Midbrain (tissue), 1 donor: ENCODE measurements around the gene MARCHF3.
"Not testable (repeated sequence)": the region's sequence is repeated elsewhere in the genome, so short reads cannot be mapped to it uniquely, and the experiment has no call there.

Experiments
- DNase-seq: peaks from one replicate; lab custom pipeline; 2025; lab: John Stamatoyannopoulos, UW

Gene MARCHF3

GRCh38 chr5:127012916-127013315, 17.4 kb downstream of the MARCHF3 start:
- DNase-seq: no peak

- DNase-seq: no peak
These were observed 18.3 kb downstream of the MARCHF3 start for GRCh38 chr5:127011961-127012644.

- no peak for DNase-seq
These were observed 19.2 kb downstream of the MARCHF3 start for GRCh38 chr5:127011153-127011552.

- no peak for DNase-seq
These were observed 20.0 kb downstream of the MARCHF3 start for GRCh38 chr5:127010362-127010761.

- no peak for DNase-seq
These were observed 20.6 kb downstream of the MARCHF3 start for GRCh38 chr5:127009784-127010183.

GRCh38 chr5:127008300-127008975, 21.9 kb downstream of the MARCHF3 start:
- DNase-seq: no peak

- DNase-seq: no peak
These were observed 22.8 kb downstream of the MARCHF3 start for GRCh38 chr5:127007522-127007921.

- DNase-seq: no peak
These were observed 23.6 kb downstream of the MARCHF3 start for GRCh38 chr5:127006744-127007143.

- not testable (repeated sequence) for DNase-seq
These were observed 25.1 kb downstream of the MARCHF3 start for GRCh38 chr5:127005282-127005681.

- DNase-seq: no peak
These were observed 25.6 kb downstream of the MARCHF3 start for GRCh38 chr5:127004721-127005120.

GRCh38 chr5:127003798-127004495, 26.4 kb downstream of the MARCHF3 start:
- no peak for DNase-seq

- no peak for DNase-seq
These were observed 28.0 kb downstream of the MARCHF3 start for GRCh38 chr5:127002390-127002789.

GRCh38 chr5:127001621-127002296, 28.6 kb downstream of the MARCHF3 start:
- no peak for DNase-seq

GRCh38 chr5:126998895-126999570, 31.3 kb downstream of the MARCHF3 start:
- DNase-seq: no peak

- DNase-seq: peak; percentile 18
These were observed 32.1 kb downstream of the MARCHF3 start for GRCh38 chr5:126998201-126998631.

GRCh38 chr5:126995689-126996088, 34.7 kb downstream of the MARCHF3 start:
- DNase-seq: no peak

- DNase-seq: no peak
These were observed 35.3 kb downstream of the MARCHF3 start for GRCh38 chr5:126995039-126995438.

GRCh38 chr5:126994485-126994884, 35.9 kb downstream of the MARCHF3 start:
- DNase-seq: no peak

GRCh38 chr5:126988021-126988569, 42.3 kb downstream of the MARCHF3 start:
- DNase-seq: no peak

GRCh38 chr5:126987271-126987899, 43.0 kb downstream of the MARCHF3 start:
- no peak for DNase-seq

GRCh38 chr5:126984632-126985031, 45.7 kb downstream of the MARCHF3 start:
- no peak for DNase-seq
